ENCODE results near the gene CHMP2A.

Gene CHMP2A

GRCh38 chr19:58569943-58570670 lies 15.2 kb upstream of the CHMP2A start:
- DNase-seq = no peak

GRCh38 chr19:58569191-58569942 lies 14.5 kb upstream of the CHMP2A start:
- no peak for DNase-seq

GRCh38 chr19:58568453-58569130 lies 13.7 kb upstream of the CHMP2A start:
- no peak for DNase-seq

GRCh38 chr19:58566989-58567388 lies 12.1 kb upstream of the CHMP2A start:
- no peak for DNase-seq

- no peak for DNase-seq
Measured at GRCh38 chr19:58563823-58564222, 8.9 kb upstream of the CHMP2A start.

GRCh38 chr19:58563034-58563573 lies 8.2 kb upstream of the CHMP2A start:
- no peak for DNase-seq

GRCh38 chr19:58562122-58563033 lies 7.5 kb upstream of the CHMP2A start:
- DNase-seq = no peak

GRCh38 chr19:58561373-58562121 lies 6.6 kb upstream of the CHMP2A start:
- DNase-seq = no peak

GRCh38 chr19:58560921-58561320 lies 6.0 kb upstream of the CHMP2A start:
- DNase-seq = no peak

- DNase-seq = no peak
Measured at GRCh38 chr19:58560007-58560887, 5.3 kb upstream of the CHMP2A start.

GRCh38 chr19:58559275-58560006 lies 4.5 kb upstream of the CHMP2A start:
- no peak for DNase-seq

- DNase-seq = no peak
Measured at GRCh38 chr19:58558623-58559274, 3.8 kb upstream of the CHMP2A start.

GRCh38 chr19:58558066-58558622 lies 3.2 kb upstream of the CHMP2A start, which contains the start of gene UBE2M:
Gene UBE2M, minus strand, starts transcription at chr19:58558611. Its CDS starts 230 bp downstream, at chr19:58558381.
- no peak for DNase-seq

- DNase-seq = no peak
Measured at GRCh38 chr19:58557221-58558065, 2.5 kb upstream of the CHMP2A start.

- no peak for DNase-seq
Measured at GRCh38 chr19:58556622-58557220, 1.8 kb upstream of the CHMP2A start.

GRCh38 chr19:58555920-58556621 lies 1.2 kb upstream of the CHMP2A start:
- no peak for DNase-seq

GRCh38 chr19:58555369-58555885 lies 522 bp upstream of the CHMP2A start:
- no peak for DNase-seq
